ACC112 (cell line): ENCODE results near the gene ACTR1A.
"Not testable (repeated sequence)": the region's sequence is repeated elsewhere in the genome, so short reads cannot be mapped to it uniquely, and the experiment has no call there.

ENCODE experiments used
- H2AFZ ChIP-seq: fragments of 200-600 bp; sonication (generic); one replicate; pipeline ENCODE4 v1.6.0; 2017; ENCODE audit warnings: antibody characterized with exemption, low read length; ENCODE audit not compliant: unreplicated experiment
- H3K27ac ChIP-seq: fragments of 200-600 bp; sonication (generic); 2 replicates; pipeline ENCODE4 v1.5.1; 2014; ENCODE audit warnings: low read depth, mild to moderate bottlenecking, antibody characterized with exemption, low read length, moderate library complexity
- H3K27me3 ChIP-seq: fragments of 200-600 bp; sonication (generic); 2 replicates; pipeline ENCODE4 v1.6.1; 2014; ENCODE audit warnings: mild to moderate bottlenecking, antibody characterized with exemption, low read length, moderate library complexity, mixed read lengths; ENCODE audit not compliant: insufficient read depth
- H3K36me3 ChIP-seq: fragments of 200-600 bp; sonication (generic); 2 replicates; pipeline ENCODE4 v1.6.1; 2016; ENCODE audit warnings: mild to moderate bottlenecking, antibody characterized with exemption, low read length, moderate library complexity, mixed read lengths; ENCODE audit not compliant: insufficient read depth
- H3K4me1 ChIP-seq: fragments of 200-600 bp; sonication (generic); one replicate; pipeline ENCODE4 v1.6.1; 2016; ENCODE audit warnings: low read length, mixed read lengths; ENCODE audit not compliant: insufficient read depth, unreplicated experiment, control insufficient read depth
- H3K4me3 ChIP-seq: fragments of 200-600 bp; sonication (generic); 2 replicates; pipeline ENCODE4 v1.5.1; 2014; ENCODE audit warnings: mild to moderate bottlenecking, low read depth, low read length
- H3K79me2 ChIP-seq: fragments of 200-600 bp; sonication (generic); one replicate; pipeline ENCODE4 v1.6.0; 2016; ENCODE audit warnings: low read length; ENCODE audit not compliant: control insufficient read depth, unreplicated experiment, insufficient read depth

Gene ACTR1A

GRCh38 chr10:102503264-102504178 is 1.0 kb upstream of the ACTR1A start, which contains the start of gene SUFU:
TSS of gene SUFU (plus strand) at chr10:102503972. CDS start at chr10:102504153, 181 bp downstream.
- H3K27me3 ChIP-seq, result no peaks in the 10 kb centered on the region
- peak within 1 kb of the TSS; percentile 66 for H2AFZ ChIP-seq
- H3K36me3 ChIP-seq, result no peaks in the 10 kb centered on the region
- peaks cover 43% of the 10 kb centered on the region for H3K79me2 ChIP-seq
- H3K27ac ChIP-seq, result no peak within 1 kb of the TSS
- peaks cover 20% of the 10 kb centered on the region for H3K4me1 ChIP-seq
- H3K4me3 ChIP-seq, result peak within 1 kb of the TSS; percentile 87

DNA sequence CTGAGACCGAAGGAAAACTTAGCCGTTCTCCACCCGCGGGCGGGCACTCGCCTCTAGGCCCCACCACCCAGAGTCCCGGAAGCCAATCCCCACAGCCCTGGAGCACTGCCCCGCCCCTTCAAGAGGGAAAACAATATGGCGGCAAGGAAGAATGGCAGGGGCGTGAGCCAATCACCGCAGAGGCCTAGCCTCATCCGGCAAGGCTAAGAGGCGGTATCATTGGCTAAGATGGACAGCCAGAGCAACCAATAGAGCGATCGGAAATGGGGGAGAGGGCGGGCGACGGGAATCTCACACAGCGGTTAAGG is 529 bp downstream of the ACTR1A start:
- no peaks in the 10 kb centered on the region for H3K27me3 ChIP-seq
- peak overlapping the region; percentile 87 for H3K4me3 ChIP-seq
- no peaks in the 10 kb centered on the region for H3K36me3 ChIP-seq
- peaks cover 59% of the 10 kb centered on the region for H3K79me2 ChIP-seq
- H3K27ac ChIP-seq, result peak overlapping the region; percentile 63; the same call in 1 of the 2 replicates
- peaks cover 20% of the 10 kb centered on the region for H3K4me1 ChIP-seq
- H2AFZ ChIP-seq, result peak overlapping the region; percentile 88

DNA sequence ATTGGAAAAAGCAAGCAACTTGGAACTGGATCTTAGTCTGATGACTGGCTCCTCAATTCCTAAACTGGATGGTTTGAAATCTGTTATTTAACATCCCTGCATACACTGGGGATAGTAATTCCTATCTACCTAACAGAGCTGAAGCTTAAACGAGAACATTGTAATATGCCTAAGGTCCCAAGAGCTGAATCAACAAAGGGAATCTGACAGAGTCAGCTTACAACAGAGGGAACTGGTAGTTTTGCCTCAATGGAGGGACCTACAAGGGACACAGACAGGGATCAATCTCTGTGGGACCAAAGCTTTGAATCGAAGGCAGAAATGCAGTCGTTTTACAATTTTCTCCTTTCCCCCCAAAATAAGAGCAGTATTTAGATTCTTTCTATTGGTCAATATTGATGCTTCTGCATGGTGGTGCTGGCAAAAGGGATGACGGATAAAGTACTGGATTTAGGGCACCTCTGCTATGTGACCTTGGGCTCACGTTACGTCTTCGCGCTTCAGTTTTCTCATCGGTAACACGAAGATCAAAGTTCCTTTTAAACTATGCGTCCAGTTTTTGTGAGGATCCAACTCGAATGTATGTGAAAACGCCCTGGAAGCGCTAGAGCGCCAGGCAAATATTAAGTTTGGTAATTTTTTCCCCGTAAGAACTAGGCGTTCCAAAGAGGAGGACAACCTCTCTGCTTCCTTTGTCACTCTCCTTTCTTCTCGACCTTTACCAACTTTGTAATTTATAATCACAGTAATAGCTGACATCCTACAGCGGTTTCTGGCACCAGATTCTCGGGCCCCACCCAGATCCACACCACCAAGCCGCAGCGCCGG is 1.1 kb downstream of the ACTR1A start:
- H3K27me3 ChIP-seq, result no peaks in the 10 kb centered on the region
- H3K4me1 ChIP-seq, result peaks cover 20% of the 10 kb centered on the region
- H3K36me3 ChIP-seq, result no peaks in the 10 kb centered on the region
- peak overlapping the region; percentile 46 for H2AFZ ChIP-seq
- H3K79me2 ChIP-seq, result peaks cover 64% of the 10 kb centered on the region
- H3K4me3 ChIP-seq, result peak overlapping the region; percentile 87
- H3K27ac ChIP-seq, result peak overlapping the region; percentile 63

GRCh38 chr10:102500686-102501085 is 1.8 kb downstream of the ACTR1A start:
- not testable (repeated sequence) for H2AFZ ChIP-seq, H3K27ac ChIP-seq, H3K27me3 ChIP-seq, H3K36me3 ChIP-seq
- peaks cover 20% of the 10 kb centered on the region for H3K4me1 ChIP-seq
- peaks cover 69% of the 10 kb centered on the region for H3K79me2 ChIP-seq
- peak overlapping the region; percentile 87 for H3K4me3 ChIP-seq

DNA sequence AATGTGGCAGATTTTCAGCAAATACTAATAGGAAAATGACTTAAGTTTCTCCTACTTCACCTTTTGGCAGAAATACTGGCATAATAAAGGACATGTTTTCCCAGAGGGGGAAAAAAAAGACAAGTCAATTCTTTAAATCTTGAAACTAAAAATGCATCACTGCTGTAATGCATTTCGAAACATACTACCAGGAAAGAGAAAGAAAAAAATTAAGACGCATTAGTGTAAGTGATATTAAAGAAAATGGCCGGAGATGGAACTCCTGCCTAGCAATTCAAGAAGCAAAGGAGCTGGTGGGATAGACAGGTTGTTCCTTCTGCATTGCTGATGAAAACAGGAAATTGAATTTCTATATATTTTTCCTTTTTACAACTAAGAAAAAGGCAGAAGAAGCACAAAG is 3.2 kb downstream of the ACTR1A start:
- Histone ChIP-seq H3K36me3 (0 out of 2 replicates have a peak, but pooled peaks cover 3% of the 10 kb centered on the region), H3K4me1 (peaks cover 13% of the 10 kb centered on the region), H3K27ac (no peak overlapping the region), H3K79me2 (peaks cover 70% of the 10 kb centered on the region), H2AFZ (no peak overlapping the region), H3K27me3 (no peaks in the 10 kb centered on the region), H3K4me3 (no peak overlapping the region)

DNA sequence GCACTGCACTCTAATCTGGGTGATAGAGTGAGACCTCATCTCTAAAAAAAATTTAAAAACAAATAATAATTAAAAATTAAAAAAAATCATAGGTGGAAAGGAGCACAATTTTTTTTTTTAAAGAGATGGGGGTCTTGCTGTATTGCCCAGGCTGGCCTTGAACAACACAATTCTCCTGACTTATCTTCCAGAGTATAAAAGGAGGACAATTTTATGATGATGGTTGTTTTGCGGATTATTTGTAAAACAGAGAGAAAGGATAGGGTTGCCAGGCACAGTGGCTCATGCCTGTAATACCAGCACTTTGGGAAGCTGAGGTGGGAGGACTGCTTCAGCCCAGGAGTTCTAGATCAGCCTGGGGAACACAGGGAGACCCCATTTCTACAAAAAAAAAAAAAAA is 5.0 kb downstream of the ACTR1A start:
- Histone ChIP-seq H3K36me3 (0 out of 2 replicates have a peak, but pooled peaks cover 3% of the 10 kb centered on the region), H3K27ac (no peak overlapping the region), H3K4me3 (no peak overlapping the region), H3K4me1 (peaks cover 13% of the 10 kb centered on the region), H3K79me2 (peaks cover 84% of the 10 kb centered on the region), H2AFZ (no peak overlapping the region), H3K27me3 (no peaks in the 10 kb centered on the region)

- Histone ChIP-seq H3K27ac (no peak overlapping the region), H3K4me3 (no peak overlapping the region), H3K27me3 (no peaks in the 10 kb centered on the region), H3K36me3 (0 out of 2 replicates have a peak, but pooled peaks cover 6% of the 10 kb centered on the region), H3K4me1 (no peaks in the 10 kb centered on the region), H3K79me2 (peaks cover 65% of the 10 kb centered on the region), H2AFZ (no peak overlapping the region)
Observed at GRCh38 chr10:102493771-102494170, 8.7 kb downstream of the ACTR1A start.

- H2AFZ ChIP-seq, result no peak overlapping the region
- H3K27ac ChIP-seq, result no peak overlapping the region
- peaks cover 8% of the 10 kb centered on the region; the same call in 1 of the 2 replicates for H3K36me3 ChIP-seq
Observed at GRCh38 chr10:102492983-102493382, 9.5 kb downstream of the ACTR1A start.

DNA sequence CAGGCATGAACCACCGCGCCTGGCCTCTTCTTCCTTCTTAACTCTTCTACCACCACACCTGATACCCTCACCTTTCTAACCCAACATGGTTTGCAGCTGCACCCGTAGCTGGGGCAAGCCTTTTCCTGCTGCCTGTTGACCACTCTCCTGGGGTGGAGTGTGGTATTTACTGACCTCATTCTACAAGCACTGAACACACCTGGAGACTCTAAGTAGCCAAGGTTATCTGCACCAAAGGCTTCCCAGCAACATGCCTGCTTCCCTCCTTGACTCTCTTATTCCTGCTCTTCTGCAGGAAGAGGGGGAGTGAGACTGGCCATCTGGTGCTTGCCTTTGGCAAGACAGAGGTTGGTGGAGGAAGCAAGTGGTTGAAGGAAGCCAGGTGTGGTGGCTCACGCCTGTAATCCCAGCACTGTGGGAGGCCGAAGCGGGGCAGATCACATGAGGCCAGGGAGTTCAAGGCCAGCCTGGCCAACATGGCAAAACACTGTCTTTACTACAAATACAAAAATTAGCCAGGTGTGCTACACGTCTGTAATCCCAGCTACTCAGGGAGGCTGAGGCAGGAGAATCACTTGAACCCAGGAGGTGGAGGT is 10.1 kb downstream of the ACTR1A start:
- H3K79me2 ChIP-seq, result peaks cover 52% of the 10 kb centered on the region
- no peak overlapping the region for H3K27ac ChIP-seq
- no peaks in the 10 kb centered on the region for H3K4me1 ChIP-seq
- H3K27me3 ChIP-seq, result no peaks in the 10 kb centered on the region
- no peak overlapping the region for H2AFZ ChIP-seq
- H3K36me3 ChIP-seq, result peaks cover 10% of the 10 kb centered on the region; the same call in 1 of the 2 replicates
- no peak overlapping the region for H3K4me3 ChIP-seq

More at GRCh38 chr10:102492983-102493382, 9.5 kb downstream of the ACTR1A start:
- Histone ChIP-seq H3K27me3 (no peaks in the 10 kb centered on the region), H3K4me1 (no peaks in the 10 kb centered on the region), H3K79me2 (peaks cover 57% of the 10 kb centered on the region), H3K4me3 (no peak overlapping the region)

DNA sequence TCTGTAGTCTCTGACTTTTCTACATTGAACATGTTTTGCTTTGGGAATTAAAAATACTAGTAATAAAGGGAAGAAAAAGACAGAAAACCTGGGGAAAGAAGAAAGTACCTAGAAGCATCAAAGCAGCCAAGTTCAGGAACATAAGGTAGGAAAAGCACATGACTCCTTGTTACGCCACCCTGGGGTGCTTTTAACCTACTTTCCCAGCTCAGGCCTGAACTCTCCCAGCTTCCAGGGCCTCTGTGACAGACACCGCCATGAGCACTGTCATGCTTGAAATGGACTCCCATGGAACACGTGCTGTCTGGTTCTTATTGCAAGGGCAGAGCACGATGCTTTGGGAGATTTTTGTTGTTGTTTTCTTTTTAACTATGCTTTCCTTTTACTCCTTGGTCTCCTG is 11.4 kb downstream of the ACTR1A start:
- no peak overlapping the region for H3K4me3 ChIP-seq
- H3K27ac ChIP-seq, result no peak overlapping the region
- no peaks in the 10 kb centered on the region for H3K4me1 ChIP-seq
- H2AFZ ChIP-seq, result no peak overlapping the region
- no peaks in the 10 kb centered on the region for H3K27me3 ChIP-seq
- peaks cover 8% of the 10 kb centered on the region; the same call in 1 of the 2 replicates for H3K36me3 ChIP-seq
- H3K79me2 ChIP-seq, result peaks cover 39% of the 10 kb centered on the region
